Neural progenitor cell (in vitro differentiated cells): ENCODE results near the gene SLC17A2.

ENCODE experiments used
- EZH2 ChIP-seq: fragments of 200-600 bp; sonication (generic); IDR thresholded peaks from 2 replicates; pipeline ENCODE4 v1.6.1; 2017; ENCODE audit warnings: antibody characterized with exemption, mild to moderate bottlenecking, moderate library complexity
- EZH2phosphoT487 ChIP-seq: fragments of 200-600 bp; sonication (generic); IDR thresholded peaks from 2 replicates; pipeline ENCODE4 v1.6.1; 2017; ENCODE audit warnings: antibody characterized with exemption
- TF ChIP-seq, protein P1 (sequence below): fragments of 200-600 bp; sonication (generic); IDR thresholded peaks from 2 replicates; pipeline ENCODE4 v1.5.1; 2017; ENCODE audit warnings: antibody characterized with exemption, mild to moderate bottlenecking

DNA sequence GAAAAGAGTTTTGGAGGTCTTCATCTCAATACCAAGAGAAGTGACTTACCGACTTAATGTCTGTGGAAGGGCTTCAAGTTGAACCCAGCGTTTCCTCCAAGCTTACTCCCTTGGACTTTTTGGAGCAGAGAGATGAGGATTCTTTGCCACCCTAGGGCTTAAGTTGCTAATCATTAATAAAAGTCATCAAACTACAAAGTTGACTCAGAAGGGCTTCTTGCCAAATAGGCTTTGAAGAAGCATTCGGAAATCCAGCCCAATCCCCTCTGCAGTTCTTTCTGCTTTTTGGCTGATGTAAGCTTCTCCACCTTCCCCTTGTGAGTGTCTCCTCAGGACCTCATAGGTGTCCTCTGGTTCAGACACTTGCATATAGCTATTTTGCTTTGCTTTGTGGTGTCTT is 56.4 kb downstream of the SLC17A2 start, which contains the start of gene SLC17A3:
- TF ChIP-seq, protein P1, sequence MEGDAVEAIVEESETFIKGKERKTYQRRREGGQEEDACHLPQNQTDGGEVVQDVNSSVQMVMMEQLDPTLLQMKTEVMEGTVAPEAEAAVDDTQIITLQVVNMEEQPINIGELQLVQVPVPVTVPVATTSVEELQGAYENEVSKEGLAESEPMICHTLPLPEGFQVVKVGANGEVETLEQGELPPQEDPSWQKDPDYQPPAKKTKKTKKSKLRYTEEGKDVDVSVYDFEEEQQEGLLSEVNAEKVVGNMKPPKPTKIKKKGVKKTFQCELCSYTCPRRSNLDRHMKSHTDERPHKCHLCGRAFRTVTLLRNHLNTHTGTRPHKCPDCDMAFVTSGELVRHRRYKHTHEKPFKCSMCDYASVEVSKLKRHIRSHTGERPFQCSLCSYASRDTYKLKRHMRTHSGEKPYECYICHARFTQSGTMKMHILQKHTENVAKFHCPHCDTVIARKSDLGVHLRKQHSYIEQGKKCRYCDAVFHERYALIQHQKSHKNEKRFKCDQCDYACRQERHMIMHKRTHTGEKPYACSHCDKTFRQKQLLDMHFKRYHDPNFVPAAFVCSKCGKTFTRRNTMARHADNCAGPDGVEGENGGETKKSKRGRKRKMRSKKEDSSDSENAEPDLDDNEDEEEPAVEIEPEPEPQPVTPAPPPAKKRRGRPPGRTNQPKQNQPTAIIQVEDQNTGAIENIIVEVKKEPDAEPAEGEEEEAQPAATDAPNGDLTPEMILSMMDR, result no peak
- TF ChIP-seq EZH2 (no peak), EZH2phosphoT487 (no peak)
